SU-DHL-6 (cell line): ENCODE results near the gene STAM.

Experiments used
- H2AFZ ChIP-seq: fragments of 200-600 bp; sonication (generic); 2 replicates; pipeline ENCODE4 v1.6.1; 2014; ENCODE audit warnings: low read depth, mild to moderate bottlenecking, moderate library complexity, mixed read lengths, antibody characterized with exemption, low read length; ENCODE audit not compliant: severe bottlenecking
- H3F3A ChIP-seq: fragments of 200-600 bp; shearing (Covaris generic); 2 replicates; pipeline ENCODE4 v1.6.0; 2016; ENCODE audit warnings: antibody characterized with exemption, mild to moderate bottlenecking; ENCODE audit not compliant: insufficient read depth
- H3K27ac ChIP-seq: fragments of 200-600 bp; sonication (generic); 2 replicates; pipeline ENCODE4 v1.5.1; 2016; ENCODE audit warnings: low read depth, mild to moderate bottlenecking, low read length, moderate library complexity, mixed read lengths
- H3K27me3 ChIP-seq: fragments of 200-600 bp; sonication (generic), shearing (Covaris generic); 2 replicates; pipeline ENCODE4 v1.6.0; 2014; ENCODE audit warnings: mild to moderate bottlenecking, low read length
- H3K36me3 ChIP-seq: fragments of 200-600 bp; sonication (generic); 2 replicates; pipeline ENCODE4 v1.6.1; 2014; ENCODE audit warnings: mild to moderate bottlenecking, low read length, mixed read lengths
- H3K4me2 ChIP-seq: fragments of 300-600, 200-600 bp; shearing (Covaris generic), sonication (generic); 2 replicates; pipeline ENCODE4 v1.6.0; 2014; ENCODE audit warnings: low read length, low read depth, mild to moderate bottlenecking; ENCODE audit not compliant: poor library complexity, severe bottlenecking
- H3K4me3 ChIP-seq: fragments of 200-600 bp; sonication (generic); 2 replicates; pipeline ENCODE4 v1.5.1; 2014; ENCODE audit warnings: antibody characterized with exemption, low read length, mild to moderate bottlenecking, mixed read lengths; ENCODE audit not compliant: insufficient read depth, poor library complexity, severe bottlenecking
- H3K79me2 ChIP-seq: fragments of 200-600 bp; sonication (generic); 2 replicates; pipeline ENCODE4 v1.6.1; 2014; ENCODE audit warnings: mild to moderate bottlenecking, low read length, moderate library complexity; ENCODE audit not compliant: insufficient read depth
- H3K9ac ChIP-seq: fragments of 200-600 bp; sonication (generic); 2 replicates; pipeline ENCODE4 v1.7.0; 2014; ENCODE audit warnings: mild to moderate bottlenecking, low read length
- H3K9me2 ChIP-seq: fragments of 200-600 bp; sonication (generic); replicated peaks from 2 replicates; pipeline ENCODE4 v1.6.1; 2014; ENCODE audit warnings: low read length; ENCODE audit not compliant: insufficient read depth
- H3K9me3 ChIP-seq: fragments of 200-600 bp; sonication (generic); 2 replicates; pipeline ENCODE4 v1.6.1; 2014; ENCODE audit warnings: low read length, mixed read lengths; ENCODE audit not compliant: insufficient read depth
- H4K20me1 ChIP-seq: fragments of 200-600 bp; sonication (generic); 2 replicates; pipeline ENCODE4 v1.6.1; 2014; ENCODE audit warnings: low read depth, mild to moderate bottlenecking, antibody characterized with exemption, low read length, moderate library complexity, mixed read lengths
- CTCF ChIP-seq: fragments of 200-600 bp; sonication (generic); IDR thresholded peaks from one replicate; pipeline ENCODE4 v1.5.1; 2017; ENCODE audit warnings: antibody characterized with exemption, mild to moderate bottlenecking, low read length, moderate library complexity; ENCODE audit not compliant: insufficient read depth, poor library complexity, severe bottlenecking
- EZH2phosphoT487 ChIP-seq: fragments of 200-600 bp; sonication (generic), shearing (Covaris generic); conservative IDR thresholded peaks from 2 replicates; pipeline ENCODE4 v1.6.1; 2018; ENCODE audit warnings: mild to moderate bottlenecking, antibody characterized with exemption, low read length, moderate library complexity, mixed read lengths

STAM gene

GRCh38 chr10:17643339-17643754 is 604 bp upstream of the STAM start:
- TF ChIP-seq CTCF (no peak), EZH2phosphoT487 (no peak)
- H3K27ac ChIP-seq = peak overlapping the region; percentile 78
- H3K9ac ChIP-seq = peak overlapping the region; percentile 84
- no peaks in the 10 kb centered on the region; the same call in 1 of the 2 replicates for H3F3A ChIP-seq
- no peaks in the 10 kb centered on the region for H3K27me3 ChIP-seq
- H3K4me2 ChIP-seq = peak overlapping the region; percentile 98
- no peaks in the 10 kb centered on the region for H3K9me2 ChIP-seq
- H2AFZ ChIP-seq = peak overlapping the region; percentile 58
- H3K79me2 ChIP-seq = peaks cover 62% of the 10 kb centered on the region
- H3K36me3 ChIP-seq = no peaks in the 10 kb centered on the region
- peak overlapping the region; percentile 76 for H3K4me3 ChIP-seq
- H4K20me1 ChIP-seq = no peaks in the 10 kb centered on the region
- no peaks in the 10 kb centered on the region for H3K9me3 ChIP-seq

DNA sequence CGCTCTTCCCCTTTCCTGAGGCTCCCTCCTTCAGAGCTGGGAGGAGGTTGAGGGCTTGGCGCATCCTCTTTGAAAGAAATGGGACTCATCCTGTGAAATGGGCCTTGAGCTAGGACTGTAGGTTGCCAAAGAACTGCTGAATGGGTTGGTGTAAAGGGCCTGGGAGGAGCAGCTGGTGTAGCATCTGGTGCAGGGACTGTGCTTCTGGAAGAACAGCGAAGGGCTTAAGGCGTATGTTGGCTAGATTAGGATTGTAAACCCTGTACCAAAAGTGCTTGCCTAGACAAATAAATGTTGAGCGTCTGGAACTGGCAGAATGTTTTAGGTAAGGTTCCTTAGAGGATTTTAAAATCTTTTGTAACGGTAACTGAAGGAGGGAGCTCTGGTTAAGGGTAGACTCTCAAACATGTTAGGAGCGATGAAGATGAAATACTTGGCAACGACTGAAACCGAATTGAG is 563 bp downstream of the STAM start:
- Histone ChIP-seq H3K9me2 (no peaks in the 10 kb centered on the region), H3F3A (no peaks in the 10 kb centered on the region; the same call in 1 of the 2 replicates), H3K9ac (peak overlapping the region; percentile 84), H3K27me3 (no peaks in the 10 kb centered on the region), H4K20me1 (no peaks in the 10 kb centered on the region), H3K4me3 (peak overlapping the region; percentile 76), H3K36me3 (no peaks in the 10 kb centered on the region), H3K9me3 (no peaks in the 10 kb centered on the region), H2AFZ (peak overlapping the region; percentile 58), H3K4me2 (peak overlapping the region; percentile 98), H3K27ac (peak overlapping the region; percentile 78), H3K79me2 (peaks cover 74% of the 10 kb centered on the region)
- no peak for TF ChIP-seq EZH2phosphoT487
- no peak for TF ChIP-seq CTCF

DNA sequence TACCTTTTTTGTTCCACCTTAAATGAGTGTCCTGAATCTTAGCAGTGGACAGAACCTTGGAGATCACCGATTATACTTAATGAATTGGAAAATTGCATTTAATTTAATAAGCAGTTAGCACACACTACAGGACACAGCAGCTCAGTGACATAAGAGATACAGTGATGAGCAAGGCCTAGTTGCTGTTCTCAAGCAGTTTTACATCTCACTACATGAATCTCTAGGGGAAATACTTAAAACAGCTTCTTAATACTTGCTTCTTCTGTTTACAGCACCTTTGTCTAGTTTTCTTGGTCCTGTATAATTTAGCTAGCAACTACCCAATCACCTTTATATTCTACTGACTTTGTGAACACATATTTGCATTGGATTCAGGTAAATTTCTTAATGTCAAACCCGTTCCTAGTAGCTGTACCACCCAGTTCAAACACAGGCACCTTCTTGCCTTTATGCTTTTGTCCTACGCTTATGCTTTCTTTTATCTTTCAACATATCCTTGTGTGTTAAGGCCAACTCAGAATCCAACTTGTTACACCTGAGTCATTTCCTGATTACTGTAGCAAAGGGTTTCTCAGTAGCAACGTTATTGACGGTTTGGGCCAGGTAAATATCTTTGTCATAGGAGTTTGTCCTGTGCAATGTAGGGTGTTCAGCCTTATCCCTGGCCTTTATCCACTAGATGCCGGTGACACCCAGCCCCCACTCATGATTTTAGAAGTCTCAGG is 1.8 kb downstream of the STAM start:
- H3F3A ChIP-seq = no peaks in the 10 kb centered on the region; the same call in 1 of the 2 replicates
- no peaks in the 10 kb centered on the region for H3K9me3 ChIP-seq
- H3K79me2 ChIP-seq = peaks cover 86% of the 10 kb centered on the region
- no peak for TF ChIP-seq CTCF
- no peak for TF ChIP-seq EZH2phosphoT487
- peak overlapping the region; percentile 98 for H3K4me2 ChIP-seq
- peak overlapping the region; percentile 84 for H3K9ac ChIP-seq
- H3K9me2 ChIP-seq = no peaks in the 10 kb centered on the region
- no peak overlapping the region for H3K27ac ChIP-seq
- H4K20me1 ChIP-seq = no peaks in the 10 kb centered on the region
- no peak overlapping the region for H2AFZ ChIP-seq
- peak overlapping the region; percentile 76 for H3K4me3 ChIP-seq
- H3K27me3 ChIP-seq = no peaks in the 10 kb centered on the region
- no peaks in the 10 kb centered on the region for H3K36me3 ChIP-seq
